NCI-H146 (cell line): ENCODE data around the gene ST3GAL3.

Source experiments
- DNase-seq: peaks from one replicate; lab custom pipeline; 2025; lab: John Stamatoyannopoulos, UW

ST3GAL3 gene

GRCh38 chr1:43851561-43852338 lies 144.4 kb downstream of the ST3GAL3 start:
- no peak for DNase-seq

- DNase-seq = no peak
Measured at GRCh38 chr1:43853161-43853921, 146.0 kb downstream of the ST3GAL3 start.

GRCh38 chr1:43854473-43854872 lies 147.1 kb downstream of the ST3GAL3 start:
- DNase-seq = no peak

GRCh38 chr1:43856188-43856587 lies 148.9 kb downstream of the ST3GAL3 start:
- DNase-seq = no peak

- DNase-seq = no peak
Measured at GRCh38 chr1:43857163-43857562, 149.8 kb downstream of the ST3GAL3 start.

- no peak for DNase-seq
Measured at GRCh38 chr1:43858324-43858723, 151.0 kb downstream of the ST3GAL3 start.

GRCh38 chr1:43861337-43861736 lies 154.0 kb downstream of the ST3GAL3 start:
- DNase-seq = no peak

- DNase-seq = no peak
Measured at GRCh38 chr1:43861988-43862735, 154.8 kb downstream of the ST3GAL3 start.

- no peak for DNase-seq
Measured at GRCh38 chr1:43864111-43865045, 157.0 kb downstream of the ST3GAL3 start.

- DNase-seq = no peak
Measured at GRCh38 chr1:43866201-43866600, 158.9 kb downstream of the ST3GAL3 start.

- DNase-seq = no peak
Measured at GRCh38 chr1:43867976-43868740, 160.8 kb downstream of the ST3GAL3 start.

GRCh38 chr1:43868741-43869067 lies 161.4 kb downstream of the ST3GAL3 start:
- no peak for DNase-seq

GRCh38 chr1:43870306-43870705 lies 163.0 kb downstream of the ST3GAL3 start:
- no peak for DNase-seq

- no peak for DNase-seq
Measured at GRCh38 chr1:43871181-43871910, 164.0 kb downstream of the ST3GAL3 start.

GRCh38 chr1:43872280-43872679 lies 164.9 kb downstream of the ST3GAL3 start:
- DNase-seq = no peak

- DNase-seq = no peak
Measured at GRCh38 chr1:43873851-43874250, 166.5 kb downstream of the ST3GAL3 start.

- no peak for DNase-seq
Measured at GRCh38 chr1:43874716-43875115, 167.4 kb downstream of the ST3GAL3 start.

- DNase-seq = no peak
Measured at GRCh38 chr1:43875331-43875730, 168.0 kb downstream of the ST3GAL3 start.

GRCh38 chr1:43877101-43877500 lies 169.8 kb downstream of the ST3GAL3 start:
- DNase-seq = no peak

GRCh38 chr1:43878440-43878839 lies 171.1 kb downstream of the ST3GAL3 start:
- DNase-seq = no peak
